Transverse colon (tissue), 4 donors: Measurements from ENCODE around the gene ATXN7L2.

ENCODE experiments used
- CTCF ChIP-seq, 5 experiments: fragments of 200-600 bp in 3 of 5; fragments of 450-650 bp in 2 of 5; sonication (generic) in 3 of 5; IDR thresholded peaks; 1 replicate in 2 of 5; 2 replicates in 3 of 5; pipeline ENCODE4 v1.5.1; 2016 to 2017; ENCODE audit warnings: antibody characterized with exemption in 5 of 5, inconsistent platforms in 3 of 5, mild to moderate bottlenecking in 2 of 5, moderate library complexity in 1 of 5
- EP300 ChIP-seq: sonication (generic); formaldehyde crosslinking; IDR thresholded peaks from one replicate; pipeline ENCODE4 v1.6.1; 2017; ENCODE audit warnings: antibody characterized with exemption, low read depth
- POLR2A ChIP-seq: fragments of 450-650 bp; IDR thresholded peaks from one replicate; pipeline ENCODE4 v1.6.1; 2016; ENCODE audit warnings: antibody characterized with exemption, mild to moderate bottlenecking, moderate library complexity
- POLR2AphosphoS5 ChIP-seq, 3 donors: sonication (generic); formaldehyde crosslinking; IDR thresholded peaks; one replicate each; pipeline ENCODE4 v1.6.1; 2016; ENCODE audit warnings: antibody characterized with exemption in 3 of 3

- no peak for TF ChIP-seq CTCF (IDR thresholded peaks at IDR 0.05)
- no peak for TF ChIP-seq POLR2A
- no peak for TF ChIP-seq POLR2AphosphoS5 (IDR thresholded peaks at IDR 0.05)
- TF ChIP-seq EP300: no peak
These were observed 842 bp downstream of the ATXN7L2 start for GRCh38 chr1:109484519-109484975.
